ENCODE results near the gene MYOM3. TPM values are rescaled to one million over a fixed set of nuclear protein-coding genes. Genes with fewer than 3 reads are reported as not detected.

The MYOM3 gene
- total and polyA plus RNA-seq, 8 donors, result 0.06 to 0.52 (median 0.27) TPM; not detected in 1

DNA sequence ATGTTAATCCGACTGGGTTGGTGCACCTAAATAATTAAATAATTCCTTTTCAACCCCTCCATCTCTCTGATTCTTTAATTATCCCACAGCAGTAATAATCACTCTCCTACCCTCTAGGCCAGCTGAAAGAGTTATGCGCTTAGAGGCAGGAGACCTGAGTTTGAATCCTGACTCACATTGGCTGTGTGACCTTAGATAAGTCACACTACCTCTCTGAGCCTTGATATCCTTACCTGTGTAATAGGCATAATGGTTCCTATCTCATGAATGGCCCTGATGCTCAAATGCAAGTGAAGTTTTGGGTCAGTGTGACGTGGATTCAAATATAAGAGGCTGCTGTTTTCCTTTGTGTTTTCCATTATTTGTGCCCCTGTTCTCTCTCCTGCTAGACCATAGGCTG lies 8.1 kb downstream of the MYOM3 start:
- intact Hi-C loops (cut with DNase I), result no loop called here
- H3K4me1 ChIP-seq, result no peaks in the 10 kb centered on the region
- no peaks in the 10 kb centered on the region for H3K36me3 ChIP-seq
- no peaks in the 10 kb centered on the region for H3K9me3 ChIP-seq
- no peak overlapping the region for H3K4me3 ChIP-seq
- DNase-seq (no peak), ATAC-seq (no peak)
- TF ChIP-seq, protein P1, sequence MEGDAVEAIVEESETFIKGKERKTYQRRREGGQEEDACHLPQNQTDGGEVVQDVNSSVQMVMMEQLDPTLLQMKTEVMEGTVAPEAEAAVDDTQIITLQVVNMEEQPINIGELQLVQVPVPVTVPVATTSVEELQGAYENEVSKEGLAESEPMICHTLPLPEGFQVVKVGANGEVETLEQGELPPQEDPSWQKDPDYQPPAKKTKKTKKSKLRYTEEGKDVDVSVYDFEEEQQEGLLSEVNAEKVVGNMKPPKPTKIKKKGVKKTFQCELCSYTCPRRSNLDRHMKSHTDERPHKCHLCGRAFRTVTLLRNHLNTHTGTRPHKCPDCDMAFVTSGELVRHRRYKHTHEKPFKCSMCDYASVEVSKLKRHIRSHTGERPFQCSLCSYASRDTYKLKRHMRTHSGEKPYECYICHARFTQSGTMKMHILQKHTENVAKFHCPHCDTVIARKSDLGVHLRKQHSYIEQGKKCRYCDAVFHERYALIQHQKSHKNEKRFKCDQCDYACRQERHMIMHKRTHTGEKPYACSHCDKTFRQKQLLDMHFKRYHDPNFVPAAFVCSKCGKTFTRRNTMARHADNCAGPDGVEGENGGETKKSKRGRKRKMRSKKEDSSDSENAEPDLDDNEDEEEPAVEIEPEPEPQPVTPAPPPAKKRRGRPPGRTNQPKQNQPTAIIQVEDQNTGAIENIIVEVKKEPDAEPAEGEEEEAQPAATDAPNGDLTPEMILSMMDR (IDR thresholded peaks at IDR 0.05), result no peak
- H3K27me3 ChIP-seq, result no peaks in the 10 kb centered on the region
- H3K27ac ChIP-seq, result no peak overlapping the region

DNA sequence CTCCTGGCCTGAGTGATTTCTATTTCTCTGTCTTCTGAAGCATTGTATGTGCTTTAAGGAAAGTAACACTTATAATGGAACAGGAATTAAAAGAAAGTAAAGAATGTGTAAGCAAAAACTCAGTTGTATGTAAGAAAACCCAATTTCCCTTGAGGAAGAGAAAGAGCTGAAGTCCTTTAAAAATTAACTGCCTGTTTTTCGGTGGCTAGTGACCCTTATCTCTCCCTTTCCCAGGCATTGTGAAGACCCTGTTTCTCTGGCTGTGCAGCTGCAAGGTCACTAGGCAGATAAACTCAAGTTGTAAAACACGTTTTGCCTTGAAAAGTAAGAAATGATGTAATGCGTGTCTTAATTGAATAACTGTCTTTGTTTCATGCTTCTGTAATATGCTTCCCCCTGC lies 8.5 kb downstream of the MYOM3 start:
- H3K4me1 ChIP-seq, result no peaks in the 10 kb centered on the region
- H3K27ac ChIP-seq, result no peak overlapping the region
- H3K36me3 ChIP-seq, result no peaks in the 10 kb centered on the region
- peak in 1 of 4 donors; percentile 15 for DNase-seq
- TF ChIP-seq, protein P1 (IDR thresholded peaks at IDR 0.05), result no peak
- intact Hi-C loops (cut with DNase I), result no loop called here
- no peak for ATAC-seq
- H3K4me3 ChIP-seq, result no peak overlapping the region
- H3K9me3 ChIP-seq, result no peaks in the 10 kb centered on the region
- H3K27me3 ChIP-seq, result no peaks in the 10 kb centered on the region

DNA sequence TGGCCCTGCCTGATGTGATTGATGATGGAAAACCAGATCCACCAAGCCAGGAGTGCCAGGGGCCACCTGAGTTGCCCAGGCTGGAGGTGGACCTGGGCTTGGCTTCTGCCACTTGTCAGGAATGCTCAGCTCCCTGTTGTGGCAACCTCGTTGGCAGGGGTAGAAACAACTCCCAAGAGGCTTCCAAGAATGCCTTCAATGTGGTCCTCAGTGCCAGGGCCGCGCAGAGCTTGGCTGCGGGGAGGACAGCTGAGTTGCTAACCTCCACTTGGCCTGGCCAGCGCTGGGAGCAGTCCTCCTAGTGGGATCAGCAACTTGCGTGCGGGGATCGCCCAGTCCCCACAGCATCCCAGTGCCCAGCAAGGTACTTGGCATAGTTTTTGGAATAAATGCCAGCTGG lies 9.0 kb downstream of the MYOM3 start:
- intact Hi-C loops (cut with DNase I), result no loop called here
- H3K36me3 ChIP-seq, result no peaks in the 10 kb centered on the region
- TF ChIP-seq, protein P1 (IDR thresholded peaks at IDR 0.05), result no peak

DNA sequence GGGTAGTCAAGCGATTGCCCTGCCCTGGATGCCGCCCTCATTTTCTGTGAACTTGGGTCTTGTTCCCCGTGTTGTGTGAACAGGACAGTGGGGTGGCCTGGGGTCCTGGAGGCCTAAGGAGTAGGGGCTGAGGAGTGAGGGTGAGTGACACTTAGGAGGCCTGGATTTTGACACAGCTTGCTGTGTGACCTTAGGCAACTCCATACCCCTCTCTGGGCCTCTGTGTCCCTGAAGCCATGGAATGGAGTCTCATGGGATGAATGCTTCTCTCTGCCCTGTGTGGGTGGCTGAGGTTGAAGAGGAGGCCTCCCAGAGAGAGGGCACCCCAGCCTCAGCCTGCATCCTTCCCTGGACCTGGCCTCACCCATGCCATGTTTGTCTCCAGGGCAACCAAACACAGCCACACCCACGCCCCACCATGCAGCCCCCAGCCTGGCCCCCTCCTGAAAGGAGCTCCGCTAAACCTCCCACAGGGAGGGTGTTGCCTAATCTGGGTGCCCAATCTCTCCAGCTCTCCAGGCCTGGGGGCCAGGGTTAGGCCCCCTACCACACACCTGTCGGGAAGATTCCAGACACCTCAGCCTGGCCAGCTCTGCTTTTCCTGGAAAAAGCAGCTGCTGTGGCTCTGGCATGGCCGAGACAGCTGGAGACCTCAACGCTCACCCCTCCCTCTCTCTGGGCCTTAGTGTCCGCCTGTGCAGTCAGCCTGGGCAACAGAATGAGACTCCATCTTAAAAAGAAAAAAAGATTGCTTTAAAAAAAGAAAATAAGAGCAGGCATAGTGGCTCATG lies 9.9 kb downstream of the MYOM3 start:
- Histone ChIP-seq H3K36me3 (no peaks in the 10 kb centered on the region), H3K27ac (no peak overlapping the region), H3K4me3 (no peak overlapping the region), H3K4me1 (no peaks in the 10 kb centered on the region), H3K9me3 (no peaks in the 10 kb centered on the region), H3K27me3 (no peaks in the 10 kb centered on the region)
- ATAC-seq (peak; percentile 39), DNase-seq (peak in 1 of 4 donors; percentile 24)
- TF ChIP-seq, protein P1 (IDR thresholded peaks at IDR 0.05), result no peak
- intact Hi-C loops (cut with DNase I), result no loop called here

More for the DNA sequence above, 9.0 kb downstream of the MYOM3 start:
- no peaks in the 10 kb centered on the region for H3K27me3 ChIP-seq
- peak; percentile 84 for ATAC-seq
- no peaks in the 10 kb centered on the region for H3K9me3 ChIP-seq
- no peak overlapping the region for H3K4me3 ChIP-seq
- no peak overlapping the region for H3K27ac ChIP-seq
- H3K4me1 ChIP-seq, result no peaks in the 10 kb centered on the region
- peak in 3 of 4 donors; percentile 47 to 81 (median 51) for DNase-seq

DNA sequence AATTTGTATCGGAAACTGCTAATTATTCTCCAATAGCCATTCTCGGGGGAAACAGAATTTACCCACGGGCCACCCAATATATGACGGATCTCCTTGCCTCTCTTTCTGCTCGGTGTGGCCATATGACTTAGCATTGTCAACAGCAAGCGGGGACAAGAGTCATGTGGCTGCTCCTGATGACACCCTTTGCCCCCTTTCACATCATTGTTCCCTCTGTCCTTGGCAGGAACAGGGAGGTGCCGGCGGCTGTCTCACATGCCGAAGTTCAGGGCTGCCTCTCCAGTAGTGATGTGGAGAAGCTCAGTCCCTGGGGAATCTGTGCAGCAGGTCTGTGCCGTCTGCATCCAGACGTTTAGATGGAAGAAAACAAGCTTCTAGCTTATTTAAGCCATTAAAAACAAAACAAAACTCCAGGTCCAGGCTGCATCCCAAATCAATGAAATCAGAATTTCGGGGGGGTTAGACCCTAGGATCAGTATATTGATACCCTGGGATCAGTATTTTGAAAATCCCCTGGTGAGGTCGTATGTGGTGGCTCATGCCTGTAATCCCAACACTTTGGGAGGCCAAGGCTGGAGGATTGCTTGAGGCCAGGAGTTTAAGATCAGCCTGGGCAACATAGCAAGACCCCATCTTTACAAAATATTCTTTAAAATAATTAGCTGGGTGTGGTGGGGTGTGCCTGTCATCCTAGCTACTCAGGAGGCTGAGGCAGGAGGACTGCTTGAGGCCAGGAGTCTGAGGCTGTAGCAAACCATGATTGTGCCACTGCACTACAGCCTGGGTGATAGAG lies 10.8 kb downstream of the MYOM3 start:
- DNase-seq (no peak), ATAC-seq (no peak)
- intact Hi-C loops (cut with DNase I), result no loop called here
- no peak overlapping the region for H3K4me3 ChIP-seq
- no peaks in the 10 kb centered on the region for H3K9me3 ChIP-seq
- TF ChIP-seq, protein P1 (IDR thresholded peaks at IDR 0.05), result no peak
- H3K27me3 ChIP-seq, result no peaks in the 10 kb centered on the region
- no peaks in the 10 kb centered on the region for H3K36me3 ChIP-seq
- H3K27ac ChIP-seq, result no peak overlapping the region
- no peaks in the 10 kb centered on the region for H3K4me1 ChIP-seq
